Activated naive CD8-positive, alpha-beta T cell (primary cell): ENCODE measurements around the gene HLTF.
"Not testable (repeated sequence)": the region's sequence is repeated elsewhere in the genome, so short reads cannot be mapped to it uniquely, and the experiment has no call there.

ENCODE experiments used
- H3K27ac Mint-ChIP-seq: one replicate; pipeline ENCODE4 v1.8.0; 2021; ENCODE audit warnings: mixed read lengths
- H3K27me3 Mint-ChIP-seq: one replicate; pipeline ENCODE4 v1.8.0; 2021; ENCODE audit warnings: mixed read lengths
- H3K36me3 Mint-ChIP-seq: one replicate; pipeline ENCODE4 v1.8.0; 2021; ENCODE audit warnings: mixed read lengths
- H3K4me1 Mint-ChIP-seq: one replicate; pipeline ENCODE4 v1.8.0; 2021; ENCODE audit warnings: low read depth, mixed read lengths
- H3K4me3 Mint-ChIP-seq: one replicate; pipeline ENCODE4 v1.8.0; 2021; ENCODE audit warnings: mild to moderate bottlenecking, mixed read lengths
- H3K9me3 Mint-ChIP-seq: one replicate; pipeline ENCODE4 v1.8.0; 2021; ENCODE audit warnings: low read depth, mixed read lengths

HLTF gene

GRCh38 chr3:149101641-149102040 lies 15.3 kb upstream of the HLTF start:
- Mint-ChIP-seq H3K36me3 (peaks cover 2% of the 10 kb centered on the region), H3K27me3 (no peaks in the 10 kb centered on the region), H3K4me1 (no peaks in the 10 kb centered on the region), H3K27ac (no peak overlapping the region), H3K9me3 (peaks cover 11% of the 10 kb centered on the region), H3K4me3 (no peak overlapping the region)

DNA sequence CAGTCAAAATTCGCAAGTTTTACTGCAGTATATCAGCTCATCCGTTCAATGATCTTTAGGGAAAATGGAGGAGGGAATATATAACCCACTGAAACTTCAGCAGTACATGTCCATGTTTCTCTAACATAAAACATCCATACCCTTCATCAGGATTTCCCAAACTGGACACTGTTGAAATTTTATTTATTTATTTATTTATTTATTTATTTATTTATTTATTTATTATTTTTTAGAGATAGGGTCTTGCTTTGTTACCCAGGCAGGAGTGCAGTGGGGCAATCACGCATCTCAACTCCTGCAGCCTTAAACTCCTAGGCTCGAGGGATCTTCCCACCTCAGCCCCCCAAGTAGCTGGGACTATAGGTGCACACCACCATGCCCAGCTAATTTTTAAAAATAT lies 14.8 kb upstream of the HLTF start:
- Mint-ChIP-seq H3K4me1 (no peaks in the 10 kb centered on the region), H3K9me3 (peaks cover 9% of the 10 kb centered on the region), H3K36me3 (peaks cover 2% of the 10 kb centered on the region), H3K4me3 (no peak overlapping the region), H3K27ac (no peak overlapping the region), H3K27me3 (no peaks in the 10 kb centered on the region)

GRCh38 chr3:149097987-149098386 lies 11.7 kb upstream of the HLTF start:
- not testable (repeated sequence) for H3K36me3 Mint-ChIP-seq, H3K27me3 Mint-ChIP-seq, H3K4me1 Mint-ChIP-seq, H3K4me3 Mint-ChIP-seq, H3K27ac Mint-ChIP-seq, H3K9me3 Mint-ChIP-seq

DNA sequence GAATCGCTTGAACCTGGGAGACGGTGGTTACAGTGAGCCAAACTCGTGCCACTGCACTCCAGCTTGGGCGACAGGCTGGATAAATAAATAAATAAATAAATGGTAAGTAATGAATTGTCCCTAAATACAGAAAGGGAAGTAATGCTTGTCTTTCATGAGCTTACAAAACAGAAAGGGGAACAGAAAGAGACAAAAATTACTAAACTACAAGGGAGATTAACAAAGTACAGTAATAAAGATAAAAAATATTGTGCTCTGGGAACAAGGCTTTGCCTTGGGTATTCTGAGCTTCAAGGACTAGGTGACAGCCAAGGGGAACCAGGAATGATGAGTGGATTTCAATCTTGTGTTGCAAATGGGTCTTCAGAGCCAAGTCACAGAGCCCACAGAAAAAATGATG lies 9.2 kb upstream of the HLTF start:
- H3K4me1 Mint-ChIP-seq = no peaks in the 10 kb centered on the region
- H3K36me3 Mint-ChIP-seq = no peaks in the 10 kb centered on the region
- no peak overlapping the region for H3K27ac Mint-ChIP-seq
- H3K9me3 Mint-ChIP-seq = no peaks in the 10 kb centered on the region
- no peaks in the 10 kb centered on the region for H3K27me3 Mint-ChIP-seq
- H3K4me3 Mint-ChIP-seq = no peak overlapping the region

DNA sequence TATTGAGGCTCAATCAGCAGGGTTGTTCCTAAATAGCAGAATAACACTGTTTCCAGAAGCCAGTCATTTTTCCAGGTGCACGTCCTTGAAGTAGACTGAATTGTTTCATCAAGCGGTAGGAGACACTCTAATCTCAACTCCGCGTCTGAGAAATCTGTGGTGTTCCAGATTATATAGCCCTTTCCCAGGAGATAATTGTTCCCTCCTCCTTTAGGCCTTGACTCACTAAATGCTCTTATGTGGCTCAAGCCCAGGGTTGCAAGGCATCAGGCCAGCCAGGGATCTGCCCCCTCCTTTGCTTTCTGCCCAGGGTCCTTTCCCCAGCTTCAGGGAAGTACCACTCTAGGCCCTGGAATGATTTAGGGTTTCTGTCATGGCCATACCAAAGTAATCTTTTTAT lies 5.7 kb upstream of the HLTF start:
- Mint-ChIP-seq H3K27ac (no peak overlapping the region), H3K36me3 (no peaks in the 10 kb centered on the region), H3K27me3 (no peaks in the 10 kb centered on the region), H3K4me1 (no peaks in the 10 kb centered on the region), H3K4me3 (no peak overlapping the region), H3K9me3 (no peaks in the 10 kb centered on the region)

DNA sequence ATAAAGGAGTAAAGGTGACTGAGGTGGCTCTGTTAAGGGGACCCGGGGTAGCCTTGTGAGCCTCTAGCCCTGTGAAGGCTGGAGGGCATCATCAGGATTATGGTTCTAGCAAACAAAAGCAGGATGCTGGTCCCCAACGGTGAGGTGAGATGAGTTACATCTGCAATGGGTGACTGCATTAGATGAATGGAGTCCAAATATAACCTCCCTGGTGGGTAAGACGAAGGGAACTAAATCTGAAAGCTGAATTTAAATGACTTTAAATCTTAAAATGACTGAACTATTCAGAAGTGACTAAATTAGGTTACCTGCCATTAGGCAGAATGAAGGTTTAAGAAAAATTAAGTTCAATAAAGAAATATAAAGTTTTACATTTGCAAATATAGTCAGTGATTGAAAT lies 4.6 kb upstream of the HLTF start:
- Mint-ChIP-seq H3K4me1 (peaks cover 3% of the 10 kb centered on the region), H3K4me3 (no peak overlapping the region), H3K27me3 (no peaks in the 10 kb centered on the region), H3K27ac (no peak overlapping the region), H3K9me3 (no peaks in the 10 kb centered on the region), H3K36me3 (no peaks in the 10 kb centered on the region)

DNA sequence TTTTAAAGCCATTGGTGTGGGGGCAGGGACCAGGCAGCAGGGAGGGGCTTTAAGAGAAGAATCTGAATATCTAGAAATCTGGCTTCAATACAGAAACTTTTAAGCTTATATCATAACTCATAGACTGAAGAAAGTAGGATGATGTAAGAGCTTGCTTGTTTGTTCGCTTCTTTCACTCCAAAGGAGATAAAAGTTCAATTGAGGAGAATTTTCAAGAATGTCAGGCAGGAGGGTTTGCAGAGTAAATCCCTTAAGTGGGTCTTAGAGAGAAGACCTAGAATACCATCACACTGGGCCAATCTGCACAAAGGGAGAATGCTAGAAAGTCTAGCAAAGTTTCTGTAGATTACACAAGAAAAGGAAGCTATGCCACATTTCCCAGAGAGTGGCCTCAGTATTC lies 4.1 kb upstream of the HLTF start:
- Mint-ChIP-seq H3K9me3 (no peaks in the 10 kb centered on the region), H3K27ac (no peak overlapping the region), H3K36me3 (no peaks in the 10 kb centered on the region), H3K27me3 (no peaks in the 10 kb centered on the region), H3K4me1 (peaks cover 7% of the 10 kb centered on the region), H3K4me3 (no peak overlapping the region)

DNA sequence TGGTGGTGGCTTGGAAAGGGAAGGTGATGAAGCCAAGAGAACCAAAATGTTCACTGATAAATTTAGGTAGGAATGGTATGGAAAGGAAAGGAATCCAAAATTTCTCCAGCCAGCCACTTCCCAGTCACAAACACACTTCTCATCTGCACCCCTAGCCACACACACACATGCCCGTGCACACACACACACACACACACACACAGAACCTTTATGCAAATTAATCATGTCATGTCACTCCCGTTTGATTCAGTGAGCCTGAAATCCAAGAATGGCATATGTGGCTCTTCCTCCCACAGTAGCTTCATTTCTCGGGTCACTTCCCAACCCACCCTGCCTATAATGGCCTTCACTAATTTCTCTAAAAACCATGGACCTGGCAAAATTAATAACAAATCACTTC lies 3.1 kb upstream of the HLTF start:
- Mint-ChIP-seq H3K36me3 (no peaks in the 10 kb centered on the region), H3K27ac (peak overlapping the region; percentile 19), H3K4me3 (no peak overlapping the region), H3K27me3 (no peaks in the 10 kb centered on the region), H3K9me3 (no peaks in the 10 kb centered on the region), H3K4me1 (peaks cover 15% of the 10 kb centered on the region)

GRCh38 chr3:149087208-149087607 lies 875 bp upstream of the HLTF start:
- Mint-ChIP-seq H3K9me3 (no peaks in the 10 kb centered on the region), H3K4me1 (peaks cover 22% of the 10 kb centered on the region), H3K36me3 (no peaks in the 10 kb centered on the region), H3K27ac (no peak overlapping the region), H3K27me3 (no peaks in the 10 kb centered on the region), H3K4me3 (peak overlapping the region; percentile 97)

GRCh38 chr3:149085828-149086231 lies 503 bp downstream of the HLTF start:
- H3K27ac Mint-ChIP-seq = peak overlapping the region; percentile 90
- no peaks in the 10 kb centered on the region for H3K9me3 Mint-ChIP-seq
- no peaks in the 10 kb centered on the region for H3K36me3 Mint-ChIP-seq
- H3K4me3 Mint-ChIP-seq = peak overlapping the region; percentile 97
- peaks cover 22% of the 10 kb centered on the region for H3K4me1 Mint-ChIP-seq
- H3K27me3 Mint-ChIP-seq = no peaks in the 10 kb centered on the region

- H3K4me1 Mint-ChIP-seq = peaks cover 24% of the 10 kb centered on the region
- no peak overlapping the region for H3K4me3 Mint-ChIP-seq
- no peaks in the 10 kb centered on the region for H3K9me3 Mint-ChIP-seq
- H3K36me3 Mint-ChIP-seq = peaks cover 3% of the 10 kb centered on the region
- H3K27ac Mint-ChIP-seq = no peak overlapping the region
- no peaks in the 10 kb centered on the region for H3K27me3 Mint-ChIP-seq
These were observed 4.6 kb downstream of the HLTF start for GRCh38 chr3:149081772-149082171.

DNA sequence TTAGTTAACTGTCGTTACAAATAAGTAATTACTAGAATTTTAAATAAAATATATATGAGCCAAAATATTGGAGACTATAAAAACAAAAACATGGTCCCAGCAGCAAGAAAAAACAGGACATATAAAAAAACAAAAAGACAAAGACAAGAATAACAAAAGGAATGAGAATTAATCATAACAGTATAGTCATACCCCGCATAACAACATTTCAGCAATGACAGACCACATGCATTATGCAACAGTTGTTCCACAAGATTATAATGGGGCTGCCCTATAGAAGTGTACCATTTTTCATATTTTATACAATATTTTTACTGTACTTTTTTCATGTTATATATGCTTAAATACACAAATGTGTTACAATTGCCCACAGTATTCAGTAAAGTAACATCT lies 5.6 kb downstream of the HLTF start:
- H3K27me3 Mint-ChIP-seq = no peaks in the 10 kb centered on the region
- H3K36me3 Mint-ChIP-seq = peaks cover 3% of the 10 kb centered on the region
- H3K4me3 Mint-ChIP-seq = no peak overlapping the region
- H3K9me3 Mint-ChIP-seq = no peaks in the 10 kb centered on the region
- H3K27ac Mint-ChIP-seq = no peak overlapping the region
- peaks cover 20% of the 10 kb centered on the region for H3K4me1 Mint-ChIP-seq

DNA sequence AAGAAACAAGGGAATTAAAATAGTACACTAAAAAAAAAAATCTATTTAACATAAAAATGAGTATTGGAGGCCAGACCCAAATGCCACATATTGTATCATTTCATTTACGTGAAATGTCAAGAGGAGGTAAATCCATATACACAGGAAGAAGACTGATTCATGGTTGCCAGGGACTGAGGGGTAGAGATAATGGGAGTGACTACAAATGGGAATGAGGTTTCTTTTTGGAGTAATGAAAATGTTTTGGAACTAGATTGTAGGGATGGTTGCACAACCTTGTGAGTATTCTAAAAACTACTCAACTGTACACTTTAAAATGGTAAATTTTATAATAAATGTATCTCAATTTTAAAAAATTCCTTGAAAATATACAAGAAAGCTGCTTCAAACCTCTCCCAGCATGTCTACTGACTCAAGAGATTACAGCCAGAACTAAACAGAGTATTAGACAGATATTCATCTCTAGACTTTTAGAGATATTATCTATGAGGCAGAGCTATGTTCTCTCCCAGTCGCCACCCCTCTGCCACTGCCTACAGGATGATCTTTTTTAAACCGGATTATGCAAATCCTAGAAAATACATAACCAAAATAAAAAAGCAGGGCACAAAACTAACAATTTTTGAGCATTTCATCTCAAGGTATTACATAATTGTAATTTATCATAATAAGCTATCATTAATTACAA lies 6.2 kb downstream of the HLTF start:
- no peaks in the 10 kb centered on the region for H3K27me3 Mint-ChIP-seq
- H3K4me3 Mint-ChIP-seq = no peak overlapping the region

GRCh38 chr3:149077628-149078027 lies 8.7 kb downstream of the HLTF start:
- no peaks in the 10 kb centered on the region for H3K9me3 Mint-ChIP-seq
- H3K4me1 Mint-ChIP-seq = peaks cover 4% of the 10 kb centered on the region
- H3K4me3 Mint-ChIP-seq = no peak overlapping the region
- H3K36me3 Mint-ChIP-seq = peaks cover 6% of the 10 kb centered on the region
- H3K27me3 Mint-ChIP-seq = no peaks in the 10 kb centered on the region
- H3K27ac Mint-ChIP-seq = no peak overlapping the region

More for the DNA sequence above, 6.2 kb downstream of the HLTF start:
- H3K27ac Mint-ChIP-seq = no peak overlapping the region
- H3K36me3 Mint-ChIP-seq = peaks cover 3% of the 10 kb centered on the region
- H3K9me3 Mint-ChIP-seq = no peaks in the 10 kb centered on the region
- peaks cover 17% of the 10 kb centered on the region for H3K4me1 Mint-ChIP-seq

GRCh38 chr3:149067883-149068282 lies 18.4 kb downstream of the HLTF start:
- Mint-ChIP-seq H3K27ac (no peak overlapping the region), H3K9me3 (no peaks in the 10 kb centered on the region), H3K4me3 (no peak overlapping the region), H3K4me1 (no peaks in the 10 kb centered on the region), H3K36me3 (peaks cover 4% of the 10 kb centered on the region), H3K27me3 (no peaks in the 10 kb centered on the region)

DNA sequence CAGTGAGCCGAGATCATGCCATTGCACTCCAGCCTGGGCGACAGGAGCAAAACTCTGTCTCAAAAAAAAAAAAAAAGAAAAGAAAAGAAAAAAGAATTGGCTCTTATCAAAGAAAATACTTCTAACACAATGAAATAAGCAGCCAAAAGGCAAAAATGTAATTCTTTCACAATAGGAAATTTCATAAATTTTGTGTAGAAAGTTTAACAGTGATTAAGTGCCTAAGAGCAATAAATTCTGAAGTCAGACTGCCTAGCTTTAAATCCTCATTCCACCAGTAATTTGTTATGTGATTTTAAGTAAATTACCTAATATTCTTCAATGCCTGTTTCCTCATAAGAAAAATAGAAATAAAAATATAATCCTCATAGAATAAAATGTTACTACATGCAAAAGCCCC lies 24.6 kb downstream of the HLTF start:
- peaks cover 12% of the 10 kb centered on the region for H3K36me3 Mint-ChIP-seq
- no peak overlapping the region for H3K4me3 Mint-ChIP-seq
- no peak overlapping the region for H3K27ac Mint-ChIP-seq

More for the DNA sequence above, 24.6 kb downstream of the HLTF start:
- Mint-ChIP-seq H3K4me1 (no peaks in the 10 kb centered on the region), H3K27me3 (no peaks in the 10 kb centered on the region), H3K9me3 (no peaks in the 10 kb centered on the region)
